SK-N-MC (cell line): ENCODE data around the gene GRIK4.

Experiments used
- EZH2 ChIP-seq: fragments of 200-600 bp; sonication (generic); IDR thresholded peaks from one replicate; pipeline ENCODE4 v1.6.1; 2017; ENCODE audit warnings: antibody characterized with exemption
- FOXP2 ChIP-seq: optimal IDR thresholded peaks from 2 replicates; pipeline ENCODE3; 2011; ENCODE audit warnings: mild to moderate bottlenecking, moderate library complexity; ENCODE audit not compliant: insufficient read depth; ENCODE audit errors: extremely low read length, control extremely low read depth
- POLR2AphosphoS5 ChIP-seq: IDR thresholded peaks from 2 replicates; pipeline ENCODE4 v1.6.1; 2012; ENCODE audit warnings: mild to moderate bottlenecking, low read depth, low read length, borderline replicate concordance

GRCh38 chr11:120834686-120835210 is 323.2 kb downstream of the GRIK4 start:
- no peak for TF ChIP-seq EZH2
- TF ChIP-seq POLR2AphosphoS5, result no peak
- TF ChIP-seq FOXP2, result no peak
